LNCAP (cell line): ENCODE data around the gene CFAP298.

Experiments used
- CTCF ChIP-seq: fragments of 450-650 bp; IDR thresholded peaks from 2 replicates; pipeline ENCODE4 v1.5.1; 2017; ENCODE audit warnings: mild to moderate bottlenecking

CFAP298 gene

GRCh38 chr21:32590130-32590529 is 22.0 kb downstream of the CFAP298 start:
- no peak for TF ChIP-seq CTCF

- TF ChIP-seq CTCF, result no peak
These were observed 24.5 kb downstream of the CFAP298 start for GRCh38 chr21:32587651-32588050.

GRCh38 chr21:32587120-32587519 is 25.1 kb downstream of the CFAP298 start:
- no peak for TF ChIP-seq CTCF

GRCh38 chr21:32585970-32586369 is 26.2 kb downstream of the CFAP298 start:
- no peak for TF ChIP-seq CTCF

- no peak for TF ChIP-seq CTCF
These were observed 27.0 kb downstream of the CFAP298 start, which contains the start of gene TCP10L for GRCh38 chr21:32585042-32585710. TCP10L (minus strand) TSS chr21:32585523; CDS start chr21:32584304, 1,219 bp downstream.

GRCh38 chr21:32584472-32584871 is 27.7 kb downstream of the CFAP298 start:
- no peak for TF ChIP-seq CTCF

- no peak for TF ChIP-seq CTCF
These were observed 30.4 kb downstream of the CFAP298 start for GRCh38 chr21:32581732-32582131.

GRCh38 chr21:32580949-32581348 is 31.2 kb downstream of the CFAP298 start:
- no peak for TF ChIP-seq CTCF
